HFF-Myc (cell line): ENCODE data around the gene ZNF586.
A peak's percentile ranks its signal among the peaks of the same experiment; 100 is the strongest.
"Not testable (repeated sequence)": the region's sequence is repeated elsewhere in the genome, so short reads cannot be mapped to it uniquely, and the experiment has no call there.

Experiments used
- DNase-seq: peaks from one replicate; pipeline ENCODE4 v3.0.0-alpha.2; 2011; ENCODE audit warnings: low read depth; ENCODE audit errors: extremely low read depth
- H3K4me3 ChIP-seq: replicated peaks from 2 replicates; pipeline ENCODE4 v1.5.1; 2011; ENCODE audit warnings: low read depth, mild to moderate bottlenecking, control low read depth, low read length
- CTCF ChIP-seq: IDR thresholded peaks from 2 replicates; pipeline ENCODE4 v1.5.1; 2012; ENCODE audit warnings: mild to moderate bottlenecking, low read depth, low read length, control low read depth; ENCODE audit errors: missing control alignments

Gene ZNF586

DNA sequence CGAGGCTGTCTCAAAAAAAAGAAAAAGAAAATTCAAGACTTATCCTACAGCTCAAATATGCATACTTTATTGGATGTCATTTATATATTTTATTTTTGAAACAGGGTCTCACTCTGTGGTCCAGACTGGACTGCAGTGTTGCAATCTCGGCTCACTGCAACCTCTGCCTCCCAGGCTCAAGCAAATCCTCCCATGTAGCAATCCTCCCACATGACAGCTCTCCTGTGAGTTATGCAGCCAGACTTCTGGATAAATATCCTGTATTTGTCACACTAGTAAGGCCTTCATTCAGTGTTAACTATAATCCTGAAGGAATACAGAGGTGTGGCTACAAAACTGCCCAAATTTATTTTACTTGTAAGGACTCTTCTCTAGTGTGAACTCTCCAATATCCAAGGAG is 38.1 kb downstream of the ZNF586 start:
- H3K4me3 ChIP-seq = no peak overlapping the region
- DNase-seq = no peak
- no peak for TF ChIP-seq CTCF

DNA sequence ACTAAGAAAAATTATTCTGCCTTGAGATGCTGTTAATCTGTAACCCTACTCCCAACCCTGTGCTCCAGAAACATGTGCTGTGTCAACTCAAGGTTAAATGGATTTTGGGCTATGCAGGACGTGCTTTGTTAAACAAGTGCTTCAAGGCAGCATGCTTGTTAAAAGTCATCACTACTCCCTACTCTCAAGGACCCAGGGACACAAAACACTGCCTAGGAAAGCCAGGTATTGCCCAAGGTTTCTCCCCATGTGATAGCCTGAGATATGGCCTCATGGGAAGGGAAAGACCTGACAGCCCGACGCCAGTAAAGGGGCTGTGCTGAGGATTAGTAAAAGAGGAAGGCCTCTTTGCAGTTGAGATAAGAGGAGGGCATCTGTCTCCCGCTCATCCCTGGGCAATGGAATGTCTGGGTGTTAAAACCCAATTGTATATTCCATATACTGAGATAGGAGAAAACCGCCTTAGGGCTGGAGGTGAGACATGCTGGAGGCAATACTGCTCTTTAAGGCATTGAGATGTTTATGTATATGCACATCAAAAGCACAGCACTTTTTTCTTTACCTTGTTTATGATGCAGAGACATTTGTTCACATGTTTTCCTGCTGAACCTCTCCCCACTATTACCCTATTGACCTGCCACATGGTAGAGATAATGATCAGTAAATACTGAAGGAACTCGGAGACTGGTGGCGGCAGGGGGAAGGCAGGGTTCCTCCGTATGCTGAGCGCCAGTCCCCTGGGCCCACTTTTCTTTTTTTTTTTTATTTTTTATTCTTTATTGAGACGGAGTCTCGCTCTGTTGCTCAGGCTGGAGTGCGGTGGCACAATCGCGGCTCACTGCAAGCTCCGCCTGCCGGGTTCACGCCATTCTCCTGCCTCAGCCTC is 41.2 kb downstream of the ZNF586 start:
- DNase-seq, H3K4me3 ChIP-seq: not testable (repeated sequence)

GRCh38 chr19:57812226-57812625 is 42.8 kb downstream of the ZNF586 start:
- no peak for TF ChIP-seq CTCF
- no peak for DNase-seq
- H3K4me3 ChIP-seq = no peak overlapping the region

DNA sequence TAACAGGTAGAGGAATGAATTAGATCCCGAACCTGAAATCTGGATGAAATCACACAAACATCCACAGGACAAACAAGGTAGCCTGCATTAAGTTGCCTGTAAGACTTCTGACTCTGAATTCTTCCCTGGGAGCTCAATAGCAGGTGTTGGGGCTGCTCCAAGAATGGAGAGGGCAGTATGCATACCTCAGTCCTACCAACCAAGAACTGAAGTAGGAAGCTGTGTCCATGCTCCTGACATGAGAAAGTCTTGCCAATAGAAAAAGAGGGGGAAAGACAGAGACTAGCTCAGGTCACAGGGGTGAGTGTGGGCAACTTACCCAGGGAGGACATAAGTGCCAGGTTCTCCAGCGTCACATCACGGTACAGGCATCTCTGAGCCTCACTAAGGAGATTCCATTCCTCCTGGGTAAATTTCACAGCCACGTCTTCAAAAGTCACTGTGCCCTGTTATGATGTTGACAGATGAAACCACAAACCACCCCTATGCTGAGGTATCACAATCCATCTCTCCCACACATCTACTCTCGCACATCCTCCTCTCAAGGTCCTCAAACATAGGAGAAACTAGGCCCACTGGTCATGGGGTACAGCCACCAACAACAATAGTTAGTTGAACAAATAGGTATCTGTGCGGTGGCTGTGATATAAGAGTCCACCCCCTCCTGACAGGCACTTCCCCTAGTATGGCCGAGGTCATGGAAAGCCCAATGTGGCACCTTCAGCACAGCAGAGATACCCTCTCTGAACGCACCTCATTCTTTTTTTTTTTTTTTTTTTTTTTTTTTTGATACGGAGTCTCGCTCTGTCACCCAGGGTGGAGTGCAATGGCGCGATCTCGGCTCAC is 43.7 kb downstream of the ZNF586 start:
- DNase-seq = not testable (repeated sequence)
- H3K4me3 ChIP-seq = peak overlapping the region; percentile 98

DNA sequence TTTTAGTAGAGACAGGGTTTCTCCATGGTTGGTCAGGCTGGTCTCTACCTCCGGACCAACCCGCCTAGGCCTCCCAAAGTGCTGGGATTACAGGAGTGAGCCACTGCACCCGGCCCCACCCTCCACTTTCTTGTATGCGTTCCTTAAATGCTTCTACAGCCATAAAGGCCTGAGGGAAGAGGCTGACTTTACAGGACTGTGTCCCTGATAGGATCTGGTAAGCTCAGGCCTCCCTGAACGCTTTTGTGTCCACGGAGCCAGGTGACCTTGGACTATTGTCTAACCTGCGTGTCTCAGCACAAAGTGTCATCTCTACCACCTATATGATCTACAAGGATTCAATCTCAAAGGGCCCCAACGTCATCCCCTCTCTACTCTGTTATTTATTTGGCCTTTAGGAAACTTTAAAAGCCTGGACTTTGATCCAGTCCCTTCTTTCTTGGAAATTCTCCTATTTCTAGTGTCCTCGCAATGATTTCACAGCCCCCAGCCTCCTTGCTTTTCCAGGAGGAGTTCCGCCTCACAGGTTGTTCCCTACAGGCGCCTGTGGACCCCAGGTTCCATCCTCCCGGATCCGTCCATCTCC is 44.5 kb downstream of the ZNF586 start:
- peak overlapping the region; percentile 98 for H3K4me3 ChIP-seq
- TF ChIP-seq CTCF = no peak
- no peak for DNase-seq

DNA sequence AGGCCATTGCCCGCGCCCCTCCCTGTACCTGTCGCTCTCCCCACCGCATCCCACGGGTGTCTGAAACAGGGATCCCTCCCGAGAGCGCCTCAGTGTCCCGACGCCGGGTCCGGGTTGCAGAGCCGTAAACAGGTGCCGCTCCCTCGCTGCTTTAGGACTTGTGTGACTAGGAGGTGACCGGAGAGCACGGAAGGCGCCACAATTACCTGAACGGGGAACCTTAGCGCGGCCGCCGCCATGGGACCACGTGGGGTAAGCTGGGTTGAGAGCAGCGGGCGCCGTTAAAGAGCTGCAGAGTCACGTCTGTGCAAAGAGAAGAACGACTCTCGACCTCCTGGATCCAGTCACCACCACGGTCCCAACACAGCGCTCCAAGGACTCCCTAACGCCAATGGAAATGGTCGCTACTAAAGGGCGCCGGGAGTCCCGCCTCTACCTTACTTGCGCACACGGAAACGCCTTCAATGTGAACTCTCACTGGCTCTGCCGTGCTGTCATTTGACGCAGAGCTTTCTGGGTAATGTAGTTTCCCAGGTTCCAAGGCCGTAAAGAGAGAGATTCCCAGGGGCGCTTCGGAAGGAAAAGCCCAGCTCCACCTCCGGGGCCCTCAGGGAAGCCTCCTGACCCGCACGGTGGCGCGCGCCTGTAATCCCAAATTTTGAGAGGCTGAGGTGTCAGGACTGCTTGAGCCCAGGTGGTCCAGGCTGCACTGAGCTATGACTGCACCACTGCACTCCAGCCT is 45.2 kb downstream of the ZNF586 start, which contains the start of gene ZNF552:
Gene ZNF552, minus strand, starts transcription at position 409 of the 742 bp plus-strand sequence. Its CDS starts 170 bp downstream, at position 239.
- peak within 1 kb of the TSS; percentile 98 for H3K4me3 ChIP-seq
- no peak for TF ChIP-seq CTCF
- DNase-seq = peak; percentile 89

GRCh38 chr19:57815247-57816075 is 46.0 kb downstream of the ZNF586 start:
- no peak overlapping the region for H3K4me3 ChIP-seq
- TF ChIP-seq CTCF = no peak
- no peak for DNase-seq
